Gastrocnemius medialis (tissue), 4 donors: ENCODE results near the gene TYW5. TPM values are rescaled to one million over a fixed set of nuclear protein-coding genes. Genes with fewer than 3 reads are reported as not detected.

Experiments used
- ATAC-seq, 2 donors: fragments of 150-250 bp; one replicate each; pipeline ENCODE4 v1.9.1; 2016
- DNase-seq, 2 donors: peaks; one replicate each; pipeline ENCODE4 v3.0.0-alpha.2; 2019
- H3K27ac ChIP-seq, 4 donors: fragments of 200-600 bp; sonication (generic); 1 replicate in 1 of 4; 2 replicates in 3 of 4; pipeline ENCODE4 v1.5.1; 2016 to 2018; ENCODE audit warnings: mild to moderate bottlenecking in 2 of 4, moderate library complexity in 1 of 4
- H3K27me3 ChIP-seq, 3 donors: fragments of 200-600 bp; sonication (generic) in 2 of 3; 1 replicate in 1 of 3; 2 replicates in 2 of 3; pipeline versions ENCODE4 v1.5.1 to v1.6.0; 2016 to 2019; ENCODE audit warnings: mild to moderate bottlenecking in 1 of 3, moderate library complexity in 1 of 3
- H3K36me3 ChIP-seq, 2 donors: fragments of 200-600 bp; sonication (generic) in 1 of 2; one replicate each; pipeline ENCODE4 v1.5.1; 2017 to 2018
- H3K4me1 ChIP-seq, 2 donors: fragments of 200-600 bp; sonication (generic) in 1 of 2; one replicate each; pipeline ENCODE4 v1.5.1; 2016 to 2017; ENCODE audit warnings: mild to moderate bottlenecking in 2 of 2
- H3K4me3 ChIP-seq, 4 donors: fragments of 200-600 bp; sonication (generic) in 3 of 4; 1 replicate in 1 of 4; 2 replicates in 3 of 4; pipeline ENCODE4 v1.5.1; 2016 to 2019; ENCODE audit warnings: mild to moderate bottlenecking in 2 of 4
- H3K9me3 ChIP-seq, 3 donors: fragments of 200-600 bp; sonication (generic) in 2 of 3; 1 replicate in 1 of 3; 2 replicates in 2 of 3; pipeline ENCODE4 v1.5.1; 2016 to 2019
- POLR2A ChIP-seq, 2 donors: fragments of 450-650 bp; IDR thresholded peaks; one replicate each; pipeline ENCODE4 v1.6.1; 2017; ENCODE audit warnings: antibody characterized with exemption in 2 of 2, mild to moderate bottlenecking in 2 of 2, moderate library complexity in 2 of 2
- in situ Hi-C, 4 donors: fragments of 200-750 bp; cut with MboI; loops; one replicate each; pipeline versions ENCODE4 v1.15.0 to v1.8.0; 2017; ENCODE audit warnings: low sequenced_read_pairs in 4 of 4
- intact Hi-C: fragments of 100-400 bp; cut with DNase I; formaldehyde crosslinking; loops from one replicate; pipeline ENCODE4 v1.15.1; 2023; ENCODE audit warnings: low total_unique reads
- total RNA-seq, 4 donors: library from RNA; depleted of rRNA; stranded (reverse); fragments of >200 nt; gene quantifications; one replicate each; pipeline versions ENCODE4 v1.1.0 to v1.2.3, GENCODE V29; 2016
- TF ChIP-seq, protein P1 (sequence below), 5 experiments: fragments of 450-650 bp in 3 of 5; fragments of 200-600 bp in 2 of 5; sonication (generic) in 2 of 5; IDR thresholded peaks in 4 of 5; conservative IDR thresholded peaks in 1 of 5; 1 replicate in 4 of 5; 2 replicates in 1 of 5; pipeline ENCODE4 v1.5.1; 2016 to 2019; ENCODE audit warnings: antibody characterized with exemption in 5 of 5, mild to moderate bottlenecking in 3 of 5, moderate library complexity in 3 of 5

Gene TYW5
- total RNA-seq, 4 donors from 2014 or later, result 1.7 to 4.5 (median 3.8) TPM

DNA sequence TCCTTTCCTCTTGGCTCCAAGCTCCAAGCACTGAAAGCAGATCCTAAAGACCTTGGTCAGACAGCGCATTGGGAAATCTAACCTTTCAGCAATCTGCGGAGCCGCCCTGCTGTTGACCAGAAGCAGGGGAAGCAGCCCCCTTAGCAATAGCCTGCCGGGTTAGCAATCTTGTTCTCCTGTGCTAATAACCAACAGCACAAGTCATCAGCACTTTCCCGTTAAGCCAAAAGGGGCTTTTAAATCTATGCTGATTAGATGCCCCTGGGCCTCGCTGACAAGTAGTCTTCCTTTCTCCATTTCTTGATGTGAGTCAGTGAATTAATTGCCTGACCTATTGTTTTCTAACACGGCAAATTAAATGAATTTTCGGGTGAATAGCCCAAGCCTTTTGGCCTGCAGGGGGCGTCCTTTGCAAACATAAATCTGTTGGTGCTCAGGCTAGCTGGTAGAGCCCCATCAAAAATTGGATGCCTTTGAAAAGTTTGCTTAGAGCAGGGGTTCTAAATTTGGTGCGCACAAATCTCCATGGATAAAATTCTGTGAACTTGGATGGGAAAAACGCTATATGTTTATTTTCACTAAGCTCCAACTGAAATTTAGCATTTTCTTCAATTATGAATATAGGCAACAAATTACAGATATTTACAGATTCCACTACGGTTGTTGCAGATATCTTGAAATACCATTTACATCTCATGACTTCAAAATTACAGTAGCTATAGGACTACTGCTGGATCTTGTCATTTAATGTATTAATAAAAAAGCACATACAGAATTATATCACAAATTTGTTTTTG is 24.7 kb upstream of the TYW5 start:
- ATAC-seq (peak; percentile 63 to 76), DNase-seq (peak; percentile 40 to 55)
- H3K9me3 ChIP-seq, result no peaks in the 10 kb centered on the region
- no peaks in the 10 kb centered on the region for H3K36me3 ChIP-seq
- H3K27ac ChIP-seq, result no peak overlapping the region
- intact Hi-C loops, result loop anchor here (1.0 to 10.0 kb wide), 3 partner anchors 327 to 725 kb away; partner anchors contain the start of gene SPATS2L
- no peak for TF ChIP-seq POLR2A (IDR thresholded peaks at IDR 0.05)
- TF ChIP-seq, protein P1, sequence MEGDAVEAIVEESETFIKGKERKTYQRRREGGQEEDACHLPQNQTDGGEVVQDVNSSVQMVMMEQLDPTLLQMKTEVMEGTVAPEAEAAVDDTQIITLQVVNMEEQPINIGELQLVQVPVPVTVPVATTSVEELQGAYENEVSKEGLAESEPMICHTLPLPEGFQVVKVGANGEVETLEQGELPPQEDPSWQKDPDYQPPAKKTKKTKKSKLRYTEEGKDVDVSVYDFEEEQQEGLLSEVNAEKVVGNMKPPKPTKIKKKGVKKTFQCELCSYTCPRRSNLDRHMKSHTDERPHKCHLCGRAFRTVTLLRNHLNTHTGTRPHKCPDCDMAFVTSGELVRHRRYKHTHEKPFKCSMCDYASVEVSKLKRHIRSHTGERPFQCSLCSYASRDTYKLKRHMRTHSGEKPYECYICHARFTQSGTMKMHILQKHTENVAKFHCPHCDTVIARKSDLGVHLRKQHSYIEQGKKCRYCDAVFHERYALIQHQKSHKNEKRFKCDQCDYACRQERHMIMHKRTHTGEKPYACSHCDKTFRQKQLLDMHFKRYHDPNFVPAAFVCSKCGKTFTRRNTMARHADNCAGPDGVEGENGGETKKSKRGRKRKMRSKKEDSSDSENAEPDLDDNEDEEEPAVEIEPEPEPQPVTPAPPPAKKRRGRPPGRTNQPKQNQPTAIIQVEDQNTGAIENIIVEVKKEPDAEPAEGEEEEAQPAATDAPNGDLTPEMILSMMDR (IDR thresholded peaks at IDR 0.05 in 4 of 5, conservative IDR thresholded peaks at IDR 0.05 in 1 of 5), result peak; percentile 71 to 88 (median 79)
- no peaks in the 10 kb centered on the region for H3K27me3 ChIP-seq
- H3K4me3 ChIP-seq, result peak overlapping the region in 3 of 4 donors; percentile 10 to 32 (median 22)
- in situ Hi-C loops, result loop anchor here in 2 of 4 donors (5.0 kb wide), 1 partner anchor 507 kb away; no protein-coding TSS in a partner anchor
- H3K4me1 ChIP-seq, result peaks cover 0 to 8% of the 10 kb centered on the region in 2 donors

DNA sequence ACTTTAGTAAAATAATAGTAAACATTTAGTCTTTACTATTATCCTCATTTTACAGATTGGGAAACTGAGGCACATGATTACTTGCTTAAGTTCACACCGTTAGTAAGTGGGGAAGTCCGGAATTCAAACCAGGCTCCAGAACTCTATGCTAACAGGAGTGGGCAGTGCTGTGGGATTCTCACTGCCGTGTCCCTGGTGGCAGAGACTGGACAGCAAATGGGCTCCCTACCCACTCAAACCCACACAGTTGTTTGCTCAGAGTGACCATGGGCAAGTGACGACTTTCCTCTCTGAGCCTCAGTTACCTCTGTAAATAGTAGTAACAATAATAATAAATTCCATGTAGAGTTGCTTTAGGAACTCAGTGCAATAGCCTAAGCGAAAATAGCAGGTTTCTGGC is 24.1 kb upstream of the TYW5 start:
- no peaks in the 10 kb centered on the region for H3K27me3 ChIP-seq
- no peaks in the 10 kb centered on the region for H3K9me3 ChIP-seq
- peaks cover 0 to 8% of the 10 kb centered on the region in 2 donors for H3K4me1 ChIP-seq
- DNase-seq, result no peak
- no peak for TF ChIP-seq POLR2A (IDR thresholded peaks at IDR 0.05)
- TF ChIP-seq, protein P1 (IDR thresholded peaks at IDR 0.05 in 4 of 5, conservative IDR thresholded peaks at IDR 0.05 in 1 of 5), result no peak
- H3K27ac ChIP-seq, result no peak overlapping the region
- no peaks in the 10 kb centered on the region for H3K36me3 ChIP-seq
- intact Hi-C loops, result loop anchor here (10.0 kb wide), 1 partner anchor 725 kb away; no protein-coding TSS in a partner anchor
- ATAC-seq, result peak in 1 of 2 donors; percentile 16
- H3K4me3 ChIP-seq, result peak overlapping the region in 1 of 4 donors; percentile 22
- in situ Hi-C loops, result loop anchor here in 2 of 4 donors (5.0 kb wide), 1 partner anchor 508 kb away; no protein-coding TSS in a partner anchor

- Histone ChIP-seq H3K4me1 (peaks cover 0 to 8% of the 10 kb centered on the region in 2 donors), H3K36me3 (no peaks in the 10 kb centered on the region), H3K27me3 (no peaks in the 10 kb centered on the region), H3K27ac (no peak overlapping the region), H3K9me3 (no peaks in the 10 kb centered on the region), H3K4me3 (no peak overlapping the region)
- ATAC-seq, result no peak
- DNase-seq, result no peak
- in situ Hi-C loops (loop anchor here in 2 of 4 donors (5.0 kb wide), 1 partner anchor 509 kb away; no protein-coding TSS in a partner anchor), intact Hi-C loops (loop anchor here (10.0 kb wide), 1 partner anchor 727 kb away; no protein-coding TSS in a partner anchor)
- TF ChIP-seq, protein P1 (IDR thresholded peaks at IDR 0.05 in 4 of 5, conservative IDR thresholded peaks at IDR 0.05 in 1 of 5), result no peak
- TF ChIP-seq POLR2A (IDR thresholded peaks at IDR 0.05), result no peak
Observed at GRCh38 chr2:199977984-199978415, 22.7 kb upstream of the TYW5 start.

DNA sequence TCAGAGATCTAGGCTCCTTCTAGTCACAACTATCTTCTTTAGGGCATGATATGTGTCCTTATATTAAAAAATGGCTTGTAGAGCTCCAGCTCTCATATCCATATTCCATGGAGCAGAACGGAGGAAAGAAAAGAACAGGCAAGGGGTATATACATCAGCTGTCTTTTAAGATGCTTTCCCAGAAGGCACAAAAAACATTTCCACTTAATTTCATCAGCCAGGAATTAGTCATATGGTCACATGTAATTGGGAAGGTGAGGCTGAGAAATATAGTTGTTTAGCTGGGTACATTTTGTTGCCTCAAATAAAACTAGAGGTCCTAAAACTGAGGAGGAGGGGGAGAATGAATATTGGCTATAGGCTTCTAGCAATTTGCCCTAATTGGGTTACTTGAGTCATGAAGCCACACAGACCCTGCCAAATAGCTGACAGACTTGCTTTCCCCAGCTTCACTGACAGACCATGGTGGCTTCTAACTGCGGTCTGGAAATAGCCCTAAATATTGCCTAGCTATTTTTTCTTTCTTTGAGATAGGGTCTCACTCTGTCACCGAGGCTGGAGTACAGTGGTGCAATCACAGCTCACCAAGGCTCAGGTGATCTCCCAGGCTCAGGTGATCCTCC is 20.1 kb upstream of the TYW5 start:
- Histone ChIP-seq H3K4me3 (no peak overlapping the region), H3K36me3 (no peaks in the 10 kb centered on the region), H3K27ac (no peak overlapping the region), H3K4me1 (peaks cover 0 to 8% of the 10 kb centered on the region in 2 donors), H3K9me3 (no peaks in the 10 kb centered on the region), H3K27me3 (no peaks in the 10 kb centered on the region)
- TF ChIP-seq POLR2A (IDR thresholded peaks at IDR 0.05), result no peak
- TF ChIP-seq, protein P1 (IDR thresholded peaks at IDR 0.05 in 4 of 5, conservative IDR thresholded peaks at IDR 0.05 in 1 of 5), result no peak
- no peak for ATAC-seq
- DNase-seq, result no peak
- in situ Hi-C loops, result loop anchor here in 2 of 4 donors (5.0 kb wide), 1 partner anchor 512 kb away; no protein-coding TSS in a partner anchor
- intact Hi-C loops, result loop anchor here (10.0 kb wide), 1 partner anchor 729 kb away; no protein-coding TSS in a partner anchor
